SH-SY5Y (cell line): ENCODE data around the gene SLC28A1.

Experiments used
- GATA2 ChIP-seq: IDR thresholded peaks from 2 replicates; pipeline ENCODE4 v1.6.1; 2011; ENCODE audit warnings: mild to moderate bottlenecking, low read depth, low read length
- GATA3 ChIP-seq: IDR thresholded peaks from 2 replicates; pipeline ENCODE4 v1.6.1; 2011; ENCODE audit warnings: low read depth, mild to moderate bottlenecking, low read length, moderate library complexity

DNA sequence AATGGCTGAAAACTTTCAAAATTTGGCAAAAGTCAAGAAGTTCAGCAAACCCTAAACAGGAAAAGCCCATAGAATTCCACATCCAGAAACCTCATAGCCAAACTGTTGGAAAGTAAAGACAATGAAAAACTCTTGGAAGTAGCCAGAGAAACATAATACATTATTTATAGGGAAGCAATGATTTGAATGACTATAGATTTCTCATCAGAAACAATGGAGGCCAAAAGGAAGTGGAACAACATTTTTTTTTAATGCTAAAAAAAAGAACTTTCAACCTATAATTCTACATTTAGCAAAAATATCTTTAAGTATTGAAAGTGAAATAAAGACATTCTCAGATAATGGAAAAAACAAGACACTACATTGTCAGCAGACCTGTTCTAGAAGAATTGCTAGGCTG lies 37.1 kb upstream of the SLC28A1 start:
- TF ChIP-seq GATA2 (no peak), GATA3 (no peak)
